ENCODE measurements around the gene ASGR2.

ASGR2 gene

DNA sequence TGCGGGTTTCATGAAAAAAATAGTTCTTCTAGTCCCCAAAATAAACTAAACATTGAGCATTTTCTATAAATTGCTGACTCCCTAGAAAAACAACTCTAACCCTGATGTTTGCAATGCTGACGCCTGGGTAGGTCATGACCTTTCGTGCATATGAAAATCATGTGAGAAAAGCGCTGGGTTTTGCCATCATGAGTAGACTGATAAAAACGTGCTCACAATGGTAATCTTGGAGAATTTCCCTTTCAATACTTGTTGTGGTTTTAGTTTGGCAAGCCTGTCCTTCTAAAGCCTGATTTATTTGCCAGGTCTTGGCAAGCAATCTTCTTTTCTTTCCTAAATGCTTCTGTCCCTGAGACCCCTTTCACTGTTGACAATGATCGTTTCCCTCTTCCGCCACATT lies 30.5 kb downstream of the ASGR2 start:
- DNase-seq (ENCODE audit: extremely low spot score): no peak
- ChIA-PET CTCF (interaction anchor here (1.0 kb wide), 1 partner anchor 49 kb away, joined by 5 read pairs; no protein-coding TSS in a partner anchor), POLR2A (interaction anchor here (1.1 kb wide), 1 partner anchor 9 kb away, joined by 4 read pairs; no protein-coding TSS in a partner anchor)
- TF ChIP-seq HDGF (IDR thresholded peaks at IDR 0.05; ENCODE audit: borderline replicate concordance): no peak
- TF ChIP-seq TARDBP (IDR thresholded peaks at IDR 0.05): no peak
- TF ChIP-seq, protein P1, sequence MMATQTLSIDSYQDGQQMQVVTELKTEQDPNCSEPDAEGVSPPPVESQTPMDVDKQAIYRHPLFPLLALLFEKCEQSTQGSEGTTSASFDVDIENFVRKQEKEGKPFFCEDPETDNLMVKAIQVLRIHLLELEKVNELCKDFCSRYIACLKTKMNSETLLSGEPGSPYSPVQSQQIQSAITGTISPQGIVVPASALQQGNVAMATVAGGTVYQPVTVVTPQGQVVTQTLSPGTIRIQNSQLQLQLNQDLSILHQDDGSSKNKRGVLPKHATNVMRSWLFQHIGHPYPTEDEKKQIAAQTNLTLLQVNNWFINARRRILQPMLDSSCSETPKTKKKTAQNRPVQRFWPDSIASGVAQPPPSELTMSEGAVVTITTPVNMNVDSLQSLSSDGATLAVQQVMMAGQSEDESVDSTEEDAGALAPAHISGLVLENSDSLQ (IDR thresholded peaks at IDR 0.05): no peak
- no peak for TF ChIP-seq FOXK2 (IDR thresholded peaks at IDR 0.05)
- TF ChIP-seq ZNF384 (IDR thresholded peaks at IDR 0.05): no peak
- no peak for TF ChIP-seq LEF1 (IDR thresholded peaks at IDR 0.05; ENCODE audit: borderline replicate concordance)
- no peak for TF ChIP-seq CTBP1 (IDR thresholded peaks at IDR 0.05; ENCODE audit: borderline replicate concordance)

DNA sequence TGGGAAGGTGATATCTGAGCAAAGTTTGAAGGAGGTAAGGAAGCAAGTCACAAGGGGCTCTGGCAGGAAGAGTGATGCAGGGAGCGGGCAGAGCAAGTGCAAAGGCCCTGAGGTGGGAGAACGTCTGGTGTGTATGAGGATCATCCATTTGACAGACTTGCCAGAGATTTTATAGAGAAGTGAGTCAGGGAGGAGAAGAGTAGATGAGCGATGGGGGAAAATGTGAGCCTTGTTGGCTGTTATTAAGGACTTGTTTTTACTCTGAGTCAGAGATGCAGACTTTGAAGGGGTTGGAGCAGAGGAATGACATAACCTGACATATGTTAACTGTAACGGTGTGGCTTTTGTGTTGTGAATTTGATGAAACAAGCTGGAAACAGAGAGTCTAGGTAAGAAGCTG lies 31.0 kb downstream of the ASGR2 start:
- CTCF ChIA-PET: no interaction called here
- POLR2A ChIA-PET: interaction anchor here (1.1 kb wide), 1 partner anchor 9 kb away, joined by 4 read pairs; no protein-coding TSS in a partner anchor
- TF ChIP-seq HDGF (IDR thresholded peaks at IDR 0.05; ENCODE audit: borderline replicate concordance) (no peak), ELF4 (IDR thresholded peaks at IDR 0.05) (no peak), L3MBTL2 (conservative IDR thresholded peaks at IDR 0.05) (no peak), NFRKB (IDR thresholded peaks at IDR 0.05) (no peak), FOXM1 (IDR thresholded peaks at IDR 0.05; ENCODE audit: borderline replicate concordance) (no peak), FOXA1 (IDR thresholded peaks at IDR 0.05) (no peak), ZNF384 (IDR thresholded peaks at IDR 0.05) (no peak), FOXK2 (IDR thresholded peaks at IDR 0.05) (no peak), CTBP1 (IDR thresholded peaks at IDR 0.05; ENCODE audit: borderline replicate concordance) (no peak), SP1 (IDR thresholded peaks at IDR 0.05) (no peak)
- DNase-seq (ENCODE audit: extremely low spot score): no peak

DNA sequence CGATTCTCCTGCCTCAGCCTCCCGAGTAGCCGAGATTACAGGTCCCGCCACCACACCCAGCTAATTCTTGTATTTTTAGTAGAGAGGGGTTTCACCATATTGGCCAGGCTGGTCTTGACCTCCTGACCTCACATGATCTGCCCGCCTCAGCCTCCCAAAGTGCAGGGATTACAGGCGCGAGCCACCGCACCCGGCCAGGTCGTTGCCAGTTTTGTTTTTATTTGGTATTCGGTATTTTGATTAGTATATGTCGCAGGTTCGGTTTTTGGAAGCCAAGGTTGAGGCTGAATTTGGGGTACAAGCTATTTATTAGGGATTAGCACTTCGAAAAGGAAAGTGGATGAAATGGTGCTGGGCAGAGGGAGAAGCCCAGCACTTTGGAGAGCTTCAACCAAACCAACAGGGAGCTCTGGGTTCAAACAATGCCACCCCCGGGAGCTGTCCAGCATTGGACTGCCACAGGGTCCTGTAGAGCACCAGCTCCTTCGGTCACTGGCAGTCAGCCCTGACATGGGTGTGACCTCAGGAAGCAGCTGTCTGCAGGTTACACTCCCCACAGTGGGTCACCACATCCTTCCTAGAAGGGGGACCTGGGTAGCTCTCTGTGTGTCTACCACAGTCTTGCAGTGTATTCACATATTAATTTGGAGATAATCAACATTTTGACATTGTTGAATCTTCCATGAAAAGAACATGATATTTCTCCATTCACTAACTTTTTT lies 33.1 kb downstream of the ASGR2 start:
- no peak for TF ChIP-seq FOXK2 (IDR thresholded peaks at IDR 0.05)
- TF ChIP-seq TARDBP (IDR thresholded peaks at IDR 0.05): no peak
- no peak for TF ChIP-seq FOXA1 (IDR thresholded peaks at IDR 0.05)
- DNase-seq (ENCODE audit: extremely low spot score): no peak
- POLR2A ChIA-PET: no interaction called here
- CTCF ChIA-PET: no interaction called here

DNA sequence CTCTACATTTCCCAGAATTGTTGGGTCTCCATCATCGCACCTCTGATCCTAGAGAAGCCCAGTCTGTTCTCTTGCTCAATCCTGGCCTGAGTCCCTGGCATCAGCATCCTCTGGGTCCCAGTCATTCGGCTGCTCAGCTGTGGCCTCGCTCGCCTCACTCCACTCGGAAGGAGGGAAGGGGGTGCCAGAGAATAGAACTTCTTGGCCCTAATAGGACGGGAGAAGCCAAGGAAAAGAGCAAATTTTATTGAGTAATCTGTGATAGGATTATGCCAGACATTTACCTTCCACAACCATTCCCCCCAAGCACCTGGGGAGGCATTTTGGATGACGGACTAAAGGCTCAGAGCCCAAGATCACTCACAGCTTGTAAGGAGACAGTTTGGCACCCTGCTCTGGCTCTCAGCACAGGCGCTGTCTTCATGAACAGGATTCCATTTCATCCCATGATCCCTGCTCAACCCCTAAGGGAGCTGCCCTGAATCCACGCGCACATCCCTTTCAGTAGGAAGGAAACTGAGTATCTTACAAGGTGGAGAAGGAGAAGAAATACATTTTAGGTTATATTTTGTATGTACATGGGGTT lies 34.1 kb downstream of the ASGR2 start:
- TF ChIP-seq FOXA1 (IDR thresholded peaks at IDR 0.05) (no peak), BHLHE40 (IDR thresholded peaks at IDR 0.05; ENCODE audit: borderline replicate concordance) (no peak), CTBP1 (IDR thresholded peaks at IDR 0.05; ENCODE audit: borderline replicate concordance) (no peak), L3MBTL2 (conservative IDR thresholded peaks at IDR 0.05) (no peak), TARDBP (IDR thresholded peaks at IDR 0.05) (no peak), SUZ12 (IDR thresholded peaks at IDR 0.05) (no peak)
- TF ChIP-seq, protein P1 (IDR thresholded peaks at IDR 0.05): no peak
- DNase-seq (ENCODE audit: extremely low spot score): no peak
- ChIA-PET CTCF (interaction anchor here (0.6 kb wide), 1 partner anchor 738 kb away, joined by 4 read pairs; no protein-coding TSS in a partner anchor), POLR2A (no interaction called here)

DNA sequence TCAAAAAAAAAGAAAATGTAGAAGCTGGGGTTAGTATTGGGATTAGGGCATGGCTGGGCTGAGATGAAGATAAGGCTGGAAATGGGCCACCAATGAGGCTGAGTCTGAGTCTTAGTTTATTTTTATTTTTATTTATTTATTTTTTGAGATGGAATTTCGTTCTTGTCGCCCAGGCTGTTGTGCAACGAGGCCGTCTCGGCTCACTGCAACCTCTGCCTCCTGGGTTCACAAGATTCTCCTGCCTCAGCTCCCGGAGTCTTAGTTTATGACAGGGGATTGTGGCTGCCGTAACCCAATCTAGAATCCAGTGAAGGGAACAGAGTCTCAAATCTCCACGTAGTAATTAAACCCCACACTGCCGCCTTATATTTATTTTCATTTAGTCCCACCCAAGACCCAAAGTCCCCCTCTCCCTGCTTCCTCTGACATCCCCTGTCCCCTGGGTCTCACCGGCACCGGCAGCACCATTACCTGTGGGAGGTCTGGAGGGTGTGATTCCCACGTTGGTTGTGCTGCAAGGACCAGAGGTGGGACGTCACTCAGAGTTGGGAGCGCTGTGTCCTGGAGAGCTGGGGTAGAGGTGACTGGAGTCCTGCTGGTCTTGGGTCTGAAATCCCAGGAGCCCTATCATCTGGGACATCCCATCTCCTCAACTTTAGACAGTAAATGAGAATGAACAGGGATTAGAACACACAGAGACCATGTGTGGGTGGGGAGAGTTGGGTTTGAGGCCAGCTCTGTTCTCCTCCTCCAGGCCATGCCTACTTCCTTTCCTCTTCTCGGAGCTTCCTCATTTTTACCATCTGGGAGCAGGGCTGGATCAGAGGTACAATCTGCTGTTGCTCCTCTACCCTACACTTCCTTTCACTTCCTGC lies 34.8 kb downstream of the ASGR2 start, which contains the start of gene CLEC10A:
TSS of gene CLEC10A (minus strand) at position 671 of the 875 bp plus-strand sequence. CDS start 1,439 bp downstream, outside the sequence.
- no peak for TF ChIP-seq ZNF384 (IDR thresholded peaks at IDR 0.05)
- no peak for TF ChIP-seq FOXK2 (IDR thresholded peaks at IDR 0.05)
- no peak for TF ChIP-seq ELF4 (IDR thresholded peaks at IDR 0.05)
- TF ChIP-seq TARDBP (IDR thresholded peaks at IDR 0.05): no peak
- TF ChIP-seq L3MBTL2 (conservative IDR thresholded peaks at IDR 0.05): no peak
- TF ChIP-seq BHLHE40 (IDR thresholded peaks at IDR 0.05; ENCODE audit: borderline replicate concordance): no peak
- no peak for TF ChIP-seq ARNT (IDR thresholded peaks at IDR 0.05)
- ChIA-PET CTCF (interaction anchor here (0.6 kb wide), 1 partner anchor 739 kb away, joined by 4 read pairs; no protein-coding TSS in a partner anchor), POLR2A (no interaction called here)
- no peak for DNase-seq (ENCODE audit: extremely low spot score)

DNA sequence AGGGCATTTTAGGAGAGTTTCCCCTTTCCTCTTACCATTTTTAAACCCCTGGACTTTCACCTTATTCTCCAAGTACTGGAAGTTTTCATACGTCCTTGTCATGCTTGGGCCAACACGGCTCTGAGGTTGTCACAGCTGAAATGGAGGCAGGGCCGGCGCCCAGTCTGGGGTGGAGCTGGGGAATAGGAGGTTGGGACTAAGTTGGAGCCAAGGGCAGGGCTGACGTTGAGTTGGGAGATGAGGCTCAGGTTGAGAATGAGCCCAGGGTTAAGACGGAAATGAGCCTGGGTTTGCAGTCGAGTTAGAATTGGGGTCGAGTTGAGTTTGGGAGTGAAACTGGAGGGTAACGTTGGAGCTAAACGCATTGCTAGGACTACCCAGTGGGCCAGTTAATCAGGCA lies 35.9 kb downstream of the ASGR2 start:
- ChIA-PET POLR2A (no interaction called here), CTCF (no interaction called here)
- no peak for DNase-seq (ENCODE audit: extremely low spot score)
- TF ChIP-seq NFRKB (IDR thresholded peaks at IDR 0.05): no peak
- no peak for TF ChIP-seq SP1 (IDR thresholded peaks at IDR 0.05)
- TF ChIP-seq, protein P1 (IDR thresholded peaks at IDR 0.05): no peak
- TF ChIP-seq LEF1 (IDR thresholded peaks at IDR 0.05; ENCODE audit: borderline replicate concordance): no peak
- no peak for TF ChIP-seq CTBP1 (IDR thresholded peaks at IDR 0.05; ENCODE audit: borderline replicate concordance)
